Measurements from ENCODE around the gene HSPA1L. TPM values are rescaled to one million over a fixed set of nuclear protein-coding genes. Genes with fewer than 3 reads are reported as not detected.

The HSPA1L gene
- total and polyA plus RNA-seq, 2 donors (not counting 1 experiment from before 2014, with no cell fraction given), result 0.81 to 2.0 TPM

DNA sequence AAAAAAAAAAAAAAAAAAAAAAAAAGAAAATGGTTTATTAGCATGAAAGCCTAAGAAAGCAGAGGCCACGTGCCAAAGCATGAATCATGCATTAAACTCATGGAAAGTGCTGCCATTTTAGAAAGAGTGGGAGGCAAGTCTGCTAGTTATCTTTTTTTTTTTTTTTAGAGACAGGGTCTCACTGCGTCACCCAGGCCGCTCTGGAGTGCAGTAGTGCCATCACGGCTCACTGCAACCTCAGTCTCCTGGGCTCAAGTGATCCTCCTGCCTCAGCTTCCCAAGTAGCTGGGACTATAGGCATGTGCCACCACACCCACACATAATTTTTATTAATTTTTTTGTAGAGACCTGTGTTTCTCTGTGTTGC lies 43.1 kb downstream of the HSPA1L start:
- ChIA-PET POLR2A (interaction anchor here (0.7 kb wide), 1 partner anchor 11 kb away, joined by 3 read pairs; no protein-coding TSS in a partner anchor), CTCF (interaction anchor here (0.6 to 1.3 kb wide), 6 partner anchors 26 to 97 kb away, joined by 3 read pairs; no protein-coding TSS in a partner anchor)
- ATAC-seq (ENCODE audit: low read depth), result no peak
- 100% methylated on average over 3 of the region's 4 CpGs for WGBS (ENCODE audit: insufficient coverage)
- no peak overlapping the region for H3K4me2 ChIP-seq (replicated peaks; ENCODE audit: low read depth, low read length, poor library complexity, severe bottlenecking)
- no peak overlapping the region for H3K27ac Mint-ChIP-seq
- intact Hi-C loops (cut with micrococcal nuclease), result loop anchor here (5.0 kb wide), 1 partner anchor 60 kb away; no protein-coding TSS in a partner anchor
- H3K9me3 Mint-ChIP-seq (ENCODE audit: insufficient read depth), result no peaks in the 10 kb centered on the region
- no peak overlapping the region for H3K27ac ChIP-seq (ENCODE audit: low read length in 2 of 2)
- peaks cover 8 to 21% of the 10 kb centered on the region in 2 donors for H3K4me1 ChIP-seq (ENCODE audit: control insufficient read depth in 2 of 2, insufficient read depth in 2 of 2, low read length in 2 of 2)
- H3K4me3 ChIP-seq (ENCODE audit: control extremely low read depth in 1 of 5, extremely low read depth in 1 of 5, insufficient read depth in 1 of 5, low read depth in 2 of 5, low read length in 4 of 5), result no peak overlapping the region
- no peaks in the 10 kb centered on the region for H3K79me2 ChIP-seq (ENCODE audit: control insufficient read depth, insufficient read depth, low read length)
- no peak for DNase-seq
- no peaks in the 10 kb centered on the region for H3K36me3 ChIP-seq (replicated peaks in 1 of 2; ENCODE audit: control extremely low read depth in 1 of 2, control insufficient read depth in 1 of 2, extremely low read depth in 1 of 2, insufficient read depth in 2 of 2, low read length in 1 of 2)
- H3K9me3 ChIP-seq (ENCODE audit: control extremely low read depth in 1 of 3, control insufficient read depth in 2 of 3, insufficient read depth in 1 of 3, low read length in 2 of 3), result no peaks in the 10 kb centered on the region
- no peak overlapping the region for H3K9ac ChIP-seq (ENCODE audit: low read length)
- peaks cover 23% of the 10 kb centered on the region for H3K4me1 Mint-ChIP-seq
- no peaks in the 10 kb centered on the region for H3K27me3 ChIP-seq (replicated peaks in 1 of 4; ENCODE audit: control extremely low read depth in 1 of 4, control insufficient read depth in 3 of 4, insufficient read depth in 4 of 4, low read length in 3 of 4)
- H4K20me1 ChIP-seq (ENCODE audit: control insufficient read depth, insufficient read depth, low read length, poor library complexity, severe bottlenecking), result no peaks in the 10 kb centered on the region
- TF ChIP-seq EZH2 (IDR thresholded peaks at IDR 0.05; ENCODE audit: borderline replicate concordance, insufficient read depth, low read depth, low read length, poor library complexity, severe bottlenecking), result no peak
- TF ChIP-seq, protein P1, sequence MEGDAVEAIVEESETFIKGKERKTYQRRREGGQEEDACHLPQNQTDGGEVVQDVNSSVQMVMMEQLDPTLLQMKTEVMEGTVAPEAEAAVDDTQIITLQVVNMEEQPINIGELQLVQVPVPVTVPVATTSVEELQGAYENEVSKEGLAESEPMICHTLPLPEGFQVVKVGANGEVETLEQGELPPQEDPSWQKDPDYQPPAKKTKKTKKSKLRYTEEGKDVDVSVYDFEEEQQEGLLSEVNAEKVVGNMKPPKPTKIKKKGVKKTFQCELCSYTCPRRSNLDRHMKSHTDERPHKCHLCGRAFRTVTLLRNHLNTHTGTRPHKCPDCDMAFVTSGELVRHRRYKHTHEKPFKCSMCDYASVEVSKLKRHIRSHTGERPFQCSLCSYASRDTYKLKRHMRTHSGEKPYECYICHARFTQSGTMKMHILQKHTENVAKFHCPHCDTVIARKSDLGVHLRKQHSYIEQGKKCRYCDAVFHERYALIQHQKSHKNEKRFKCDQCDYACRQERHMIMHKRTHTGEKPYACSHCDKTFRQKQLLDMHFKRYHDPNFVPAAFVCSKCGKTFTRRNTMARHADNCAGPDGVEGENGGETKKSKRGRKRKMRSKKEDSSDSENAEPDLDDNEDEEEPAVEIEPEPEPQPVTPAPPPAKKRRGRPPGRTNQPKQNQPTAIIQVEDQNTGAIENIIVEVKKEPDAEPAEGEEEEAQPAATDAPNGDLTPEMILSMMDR (IDR thresholded peaks at IDR 0.05), result no peak
- H2AFZ ChIP-seq (ENCODE audit: insufficient read depth, low read depth, low read length, poor library complexity, severe bottlenecking), result no peak overlapping the region
- no peaks in the 10 kb centered on the region for H3K27me3 Mint-ChIP-seq
- H3K4me3 Mint-ChIP-seq, result no peak overlapping the region

DNA sequence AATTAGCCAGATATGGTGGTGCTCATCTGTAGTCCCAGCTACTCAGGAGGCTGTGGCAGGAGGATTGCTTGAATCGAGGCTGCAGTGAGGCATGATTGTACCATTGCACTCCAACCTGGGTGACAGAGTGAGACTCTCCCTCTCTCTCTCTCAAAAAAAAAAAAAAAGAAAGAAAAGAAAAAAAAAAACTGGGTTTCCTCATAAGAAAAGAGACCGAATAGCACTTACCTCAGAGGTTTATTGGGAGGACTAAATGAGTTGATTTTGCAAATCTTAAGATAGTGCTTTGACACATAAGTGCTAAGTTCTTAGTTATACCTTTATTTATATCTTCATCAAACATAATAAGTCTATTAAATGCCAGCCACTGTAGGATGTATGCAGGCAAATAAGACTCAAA lies 44.2 kb downstream of the HSPA1L start:
- Histone ChIP-seq H3K4me3 (ENCODE audit: control extremely low read depth in 1 of 5, extremely low read depth in 1 of 5, insufficient read depth in 1 of 5, low read depth in 2 of 5, low read length in 4 of 5) (no peak overlapping the region), H2AFZ (ENCODE audit: insufficient read depth, low read depth, low read length, poor library complexity, severe bottlenecking) (no peak overlapping the region), H3K27ac (ENCODE audit: low read length in 2 of 2) (no peak overlapping the region), H4K20me1 (ENCODE audit: control insufficient read depth, insufficient read depth, low read length, poor library complexity, severe bottlenecking) (no peaks in the 10 kb centered on the region), H3K9me3 (ENCODE audit: control extremely low read depth in 1 of 3, control insufficient read depth in 2 of 3, insufficient read depth in 1 of 3, low read length in 2 of 3) (no peaks in the 10 kb centered on the region), H3K4me1 (ENCODE audit: control insufficient read depth in 2 of 2, insufficient read depth in 2 of 2, low read length in 2 of 2) (peaks cover 0 to 10% of the 10 kb centered on the region in 2 donors), H3K4me2 (replicated peaks; ENCODE audit: low read depth, low read length, poor library complexity, severe bottlenecking) (no peak overlapping the region), H3K27me3 (replicated peaks in 1 of 4; ENCODE audit: control extremely low read depth in 1 of 4, control insufficient read depth in 3 of 4, insufficient read depth in 4 of 4, low read length in 3 of 4) (no peaks in the 10 kb centered on the region), H3K79me2 (ENCODE audit: control insufficient read depth, insufficient read depth, low read length) (no peaks in the 10 kb centered on the region), H3K9ac (ENCODE audit: low read length) (no peak overlapping the region), H3K36me3 (replicated peaks in 1 of 2; ENCODE audit: control extremely low read depth in 1 of 2, control insufficient read depth in 1 of 2, extremely low read depth in 1 of 2, insufficient read depth in 2 of 2, low read length in 1 of 2) (no peaks in the 10 kb centered on the region)
- no peaks in the 10 kb centered on the region for H3K27me3 Mint-ChIP-seq
- intact Hi-C loops (cut with micrococcal nuclease), result loop anchor here (5.0 kb wide), 1 partner anchor 61 kb away; no protein-coding TSS in a partner anchor
- CTCF ChIA-PET, result interaction anchor here (0.7 to 4.5 kb wide), 16 partner anchors 8 to 279 kb away, joined by 3 to 51 read pairs (median 8); partner anchors contain the start of genes ABHD16A, BAG6, CLIC1 and DDAH2
- TF ChIP-seq, protein P1 (IDR thresholded peaks at IDR 0.05), result no peak
- no peak for TF ChIP-seq EZH2 (IDR thresholded peaks at IDR 0.05; ENCODE audit: borderline replicate concordance, insufficient read depth, low read depth, low read length, poor library complexity, severe bottlenecking)
- no peak overlapping the region for H3K27ac Mint-ChIP-seq
- no peak for ATAC-seq (ENCODE audit: low read depth)
- DNase-seq, result no peak
- no peaks in the 10 kb centered on the region for H3K9me3 Mint-ChIP-seq (ENCODE audit: insufficient read depth)
- no peak overlapping the region for H3K4me3 Mint-ChIP-seq
- POLR2A ChIA-PET, result interaction anchor here (0.7 to 2.4 kb wide), 3 partner anchors 32 to 60 kb away, joined by 4 to 8 read pairs (median 6); no protein-coding TSS in a partner anchor
- WGBS (ENCODE audit: insufficient coverage), result no CpG with 5 or more reads among the region's 2 CpGs
- H3K4me1 Mint-ChIP-seq, result peaks cover 15% of the 10 kb centered on the region
